Pulmonary artery endothelial cell (primary cell): Measurements from ENCODE around the gene EVI5. TPM values are rescaled to one million over a fixed set of nuclear protein-coding genes. Genes with fewer than 3 reads are reported as not detected.
"Not testable (repeated sequence)": the region's sequence is repeated elsewhere in the genome, so short reads cannot be mapped to it uniquely, and the experiment has no call there.

Experiments used
- DNase-seq: peaks from one replicate; pipeline ENCODE4 v3.0.0-alpha.2; 2011; ENCODE audit warnings: low read depth, low spot score
- total RNA-seq: library from RNA; depleted of rRNA; stranded (reverse); fragments of >200 nt; gene quantifications from 2 replicates; pipeline ENCODE4 v1.2.3, GENCODE V29; 2014

EVI5 gene
- total RNA-seq, 1 donor from 2014 or later, result 82.3 TPM

- peak; percentile 22 for DNase-seq
Measured at GRCh38 chr1:92583821-92584760, 200.8 kb downstream of the EVI5 start.

- peak; percentile 7 for DNase-seq
Measured at GRCh38 chr1:92577261-92577895, 207.5 kb downstream of the EVI5 start.

- DNase-seq, result no peak
Measured at GRCh38 chr1:92575123-92575522, 209.8 kb downstream of the EVI5 start.

- DNase-seq, result no peak
Measured at GRCh38 chr1:92572520-92572919, 212.4 kb downstream of the EVI5 start.

- no peak for DNase-seq
Measured at GRCh38 chr1:92571578-92571977, 213.3 kb downstream of the EVI5 start.

- no peak for DNase-seq
Measured at GRCh38 chr1:92567211-92567868, 217.6 kb downstream of the EVI5 start.

- DNase-seq, result no peak
Measured at GRCh38 chr1:92563457-92564216, 221.3 kb downstream of the EVI5 start.

- no peak for DNase-seq
Measured at GRCh38 chr1:92556350-92556749, 228.6 kb downstream of the EVI5 start.

- DNase-seq, result no peak
Measured at GRCh38 chr1:92554216-92554615, 230.7 kb downstream of the EVI5 start.

GRCh38 chr1:92551916-92552315 lies 233.0 kb downstream of the EVI5 start:
- no peak for DNase-seq

GRCh38 chr1:92544756-92545165 lies 240.1 kb downstream of the EVI5 start:
- no peak for DNase-seq

GRCh38 chr1:92543131-92544055 lies 241.5 kb downstream of the EVI5 start:
- DNase-seq, result no peak

- DNase-seq, result no peak
Measured at GRCh38 chr1:92538413-92539061, 246.4 kb downstream of the EVI5 start.

- DNase-seq, result no peak
Measured at GRCh38 chr1:92538048-92538412, 246.9 kb downstream of the EVI5 start.

- peak; percentile 15 for DNase-seq
Measured at GRCh38 chr1:92536980-92537884, 247.7 kb downstream of the EVI5 start.

GRCh38 chr1:92536211-92536979 lies 248.5 kb downstream of the EVI5 start:
- no peak for DNase-seq

- DNase-seq, result not testable (repeated sequence)
Measured at GRCh38 chr1:92532371-92532770, 252.5 kb downstream of the EVI5 start.

GRCh38 chr1:92531939-92532338 lies 253.0 kb downstream of the EVI5 start:
- DNase-seq, result not testable (repeated sequence)
